Mesenteric fat pad (tissue), 1 donor: ENCODE results near the gene TMEM196. TPM values are rescaled to one million over a fixed set of nuclear protein-coding genes. Genes with fewer than 3 reads are reported as not detected.
"Not testable (repeated sequence)": the region's sequence is repeated elsewhere in the genome, so short reads cannot be mapped to it uniquely, and the experiment has no call there.

Experiments used
- DNase-seq: peaks from one replicate; pipeline ENCODE4 v3.0.0-alpha.2; 2020; ENCODE audit warnings: low spot score
- microRNA-seq: library from miRNA; unstranded; fragments of <30 nt; microRNA quantifications from one replicate; pipeline ENCODE4 v1.2.0, GENCODE V29; 2020; ENCODE audit warnings: borderline number of aligned reads
- total RNA-seq: library from RNA; stranded (reverse); fragmentation: NEBNext Ultra II Directional; extraction: Animal tissue kit (Norgen Biotek cat#: 25700); gene quantifications from one replicate; pipeline ENCODE4 v1.2.1, GENCODE V29; 2021
- donor health status: DM: yes; HTN: yes; CAD: no.

The TMEM196 gene
- total RNA-seq, 1 donor from 2014 or later = 2.5 TPM

GRCh38 chr7:19708397-19709248 is 64.8 kb downstream of the TMEM196 start, which contains the start of gene POLR1F:
TSS of gene POLR1F (minus strand) at chr7:19709037. CDS start at chr7:19709016, 21 bp downstream.
- DNase-seq = peak; percentile 97

- DNase-seq = no peak
These were observed 66.2 kb downstream of the TMEM196 start for GRCh38 chr7:19707240-19707639.

GRCh38 chr7:19705663-19706062 is 67.8 kb downstream of the TMEM196 start:
- no peak for DNase-seq

- DNase-seq = no peak
These were observed 71.9 kb downstream of the TMEM196 start for GRCh38 chr7:19701471-19701870.

- DNase-seq = no peak
These were observed 72.5 kb downstream of the TMEM196 start for GRCh38 chr7:19700936-19701335.

- DNase-seq = no peak
These were observed 75.1 kb downstream of the TMEM196 start for GRCh38 chr7:19698331-19698730.

GRCh38 chr7:19696926-19697325 is 76.5 kb downstream of the TMEM196 start:
- no peak for DNase-seq

- no peak for DNase-seq
These were observed 81.1 kb downstream of the TMEM196 start for GRCh38 chr7:19692111-19692828.

GRCh38 chr7:19690736-19691135 is 82.7 kb downstream of the TMEM196 start:
- no peak for DNase-seq

GRCh38 chr7:19689130-19689529 is 84.3 kb downstream of the TMEM196 start:
- not testable (repeated sequence) for DNase-seq

GRCh38 chr7:19681596-19681995 is 91.8 kb downstream of the TMEM196 start:
- no peak for DNase-seq

- no peak for DNase-seq
These were observed 96.2 kb downstream of the TMEM196 start for GRCh38 chr7:19677180-19677579.

- DNase-seq = no peak
These were observed 97.6 kb downstream of the TMEM196 start for GRCh38 chr7:19675816-19676215.

- no peak for DNase-seq
These were observed 99.0 kb downstream of the TMEM196 start for GRCh38 chr7:19674266-19674960.

GRCh38 chr7:19670806-19671205 is 102.6 kb downstream of the TMEM196 start:
- DNase-seq = no peak

Small RNAs within 50 kb of the gene (microRNA-seq; reads per million reads assigned to microRNA genes)
- gene MIR3146 = not detected

Other genes with a start within 250 kb of the TMEM196 start
- 17.7 TPM for gene POLR1F, start 64.6 kb downstream of the TMEM196 start, total RNA-seq